ENCODE results near the gene SCNM1.
"Not testable (repeated sequence)": the region's sequence is repeated elsewhere in the genome, so short reads cannot be mapped to it uniquely, and the experiment has no call there.

The SCNM1 gene

DNA sequence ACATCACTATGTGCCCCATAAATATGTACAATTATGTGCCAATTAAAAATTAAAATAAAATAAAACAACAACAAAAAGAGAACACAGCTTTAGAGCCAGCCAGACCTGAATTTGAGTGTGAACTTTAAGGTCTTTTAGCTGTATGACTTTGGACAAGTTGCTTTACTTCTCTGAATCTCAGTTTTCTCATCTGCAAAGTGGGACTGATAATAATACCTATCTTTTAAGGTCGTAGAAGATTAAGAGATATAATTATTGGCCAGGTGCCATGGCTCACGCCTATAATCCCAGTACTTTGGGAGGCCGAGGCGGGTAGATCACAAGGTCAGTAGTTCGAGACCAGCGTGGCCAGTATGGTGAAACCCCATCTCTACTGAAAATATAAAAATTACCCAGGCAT is 27.4 kb downstream of the SCNM1 start:
- no peak for DNase-seq (ENCODE audit: low read depth in 2 of 2)

DNA sequence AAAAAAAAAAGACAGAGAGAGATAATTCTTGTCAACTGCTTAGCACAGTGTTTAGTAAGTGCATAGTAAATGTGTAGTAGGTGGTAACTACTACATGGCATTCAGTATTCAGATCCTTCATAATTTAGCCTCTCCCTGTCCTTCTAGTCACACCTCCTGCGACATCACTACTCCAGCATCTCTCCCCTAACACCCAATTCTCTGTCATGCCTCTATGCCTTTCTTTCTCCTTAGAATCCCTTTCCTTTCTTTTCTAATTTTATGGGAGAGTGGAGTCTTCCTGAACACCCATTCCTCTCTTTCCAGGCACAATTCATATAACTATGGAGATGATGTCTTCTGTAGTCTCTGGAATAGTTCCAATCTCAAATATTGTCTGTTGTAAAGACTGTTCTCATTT is 27.9 kb downstream of the SCNM1 start:
- DNase-seq (ENCODE audit: low read depth in 2 of 2), result no peak

GRCh38 chr1:151194894-151195594 is 29.1 kb downstream of the SCNM1 start:
- peak in 1 of 2 donors; percentile 21 for DNase-seq (ENCODE audit: low read depth in 2 of 2)

GRCh38 chr1:151196292-151196800 is 30.4 kb downstream of the SCNM1 start:
- peak in 1 of 2 donors; percentile 44 for DNase-seq (ENCODE audit: low read depth in 2 of 2)

GRCh38 chr1:151197863-151198253 is 31.9 kb downstream of the SCNM1 start:
- DNase-seq (ENCODE audit: low read depth in 2 of 2), result no peak

DNA sequence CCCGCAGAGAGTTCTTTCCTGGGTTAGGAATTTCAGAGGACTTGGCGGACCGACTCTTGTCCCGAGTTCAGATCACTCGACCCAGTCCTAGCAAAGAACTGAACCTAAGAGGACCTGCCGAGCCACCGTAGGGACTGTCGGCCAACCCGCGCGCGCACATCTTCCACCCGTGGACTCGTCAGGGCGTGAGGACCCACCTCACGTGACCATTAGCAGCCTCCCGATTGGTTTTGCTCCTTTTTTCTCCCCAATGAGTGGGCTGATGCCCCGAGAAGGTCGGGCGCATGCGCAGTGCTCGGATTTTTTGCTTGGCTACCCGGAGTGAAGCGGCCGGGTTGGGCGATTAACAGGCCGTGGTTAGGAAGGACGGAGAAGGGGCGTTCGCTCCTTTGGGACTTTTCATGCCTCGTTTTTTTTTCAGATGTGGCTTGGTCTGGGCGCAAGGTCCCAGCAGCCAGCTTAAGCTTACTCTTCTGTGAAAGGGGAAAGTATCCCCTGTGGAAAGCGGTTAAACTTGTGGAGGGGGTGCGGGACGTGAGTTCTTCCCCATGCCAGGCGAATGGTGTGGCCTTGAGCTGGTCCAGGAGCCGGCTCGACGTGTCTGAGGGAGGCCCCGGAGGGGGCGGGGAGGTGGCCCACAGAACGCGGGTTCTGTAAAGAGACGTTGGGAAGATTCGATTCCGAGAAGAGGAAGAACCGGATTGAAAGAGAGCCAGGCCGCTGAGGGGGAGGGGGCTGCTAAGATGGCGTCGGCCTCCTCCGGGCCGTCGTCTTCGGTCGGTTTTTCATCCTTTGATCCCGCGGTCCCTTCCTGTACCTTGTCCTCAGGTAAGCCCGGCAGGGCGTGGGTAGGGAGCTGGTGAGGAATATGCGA is 32.5 kb downstream of the SCNM1 start, which contains the start of gene PIP5K1A:
Gene PIP5K1A (plus strand): TSS at position 299 of the 874 bp plus-strand sequence. CDS start 445 bp downstream, at position 744.
- DNase-seq (ENCODE audit: low read depth in 2 of 2), result peak; percentile 99

DNA sequence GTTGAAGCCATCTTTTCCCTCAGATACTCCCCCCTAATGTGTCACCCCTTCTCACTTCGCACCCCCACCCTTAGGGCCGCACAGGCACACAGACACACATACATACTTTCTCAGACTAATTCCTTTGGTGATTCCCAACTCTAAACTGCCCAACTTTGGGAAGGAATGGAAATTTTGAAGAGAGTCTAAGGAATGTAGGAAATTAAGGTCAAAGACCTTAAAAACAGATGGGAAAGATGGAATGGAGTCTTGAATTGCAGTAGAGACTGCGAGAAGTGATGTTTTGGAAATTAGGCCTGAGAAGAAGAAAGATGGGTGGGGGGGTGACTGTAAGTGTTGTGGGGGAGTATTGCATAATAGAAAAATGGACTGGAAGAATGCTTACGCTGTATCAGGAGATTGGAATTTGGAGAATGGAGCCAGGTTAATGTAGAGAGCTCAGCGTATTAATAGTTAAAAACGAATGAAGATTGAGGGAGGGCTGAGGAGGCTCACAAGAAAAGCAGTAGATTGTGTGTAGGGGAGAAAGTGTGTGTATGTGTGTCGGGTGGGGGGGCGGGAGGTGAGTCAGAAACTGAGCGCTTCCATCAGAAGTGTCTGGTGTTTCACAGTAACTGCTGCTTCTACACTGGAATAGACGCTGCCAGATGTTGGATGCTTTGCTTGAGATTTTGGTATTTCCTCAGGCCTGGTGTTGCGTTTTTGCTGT is 34.1 kb downstream of the SCNM1 start:
- peak in 1 of 2 donors; percentile 18 for DNase-seq (ENCODE audit: low read depth in 2 of 2)

GRCh38 chr1:151205381-151205965 is 39.5 kb downstream of the SCNM1 start:
- DNase-seq (ENCODE audit: low read depth in 2 of 2), result not testable (repeated sequence)

DNA sequence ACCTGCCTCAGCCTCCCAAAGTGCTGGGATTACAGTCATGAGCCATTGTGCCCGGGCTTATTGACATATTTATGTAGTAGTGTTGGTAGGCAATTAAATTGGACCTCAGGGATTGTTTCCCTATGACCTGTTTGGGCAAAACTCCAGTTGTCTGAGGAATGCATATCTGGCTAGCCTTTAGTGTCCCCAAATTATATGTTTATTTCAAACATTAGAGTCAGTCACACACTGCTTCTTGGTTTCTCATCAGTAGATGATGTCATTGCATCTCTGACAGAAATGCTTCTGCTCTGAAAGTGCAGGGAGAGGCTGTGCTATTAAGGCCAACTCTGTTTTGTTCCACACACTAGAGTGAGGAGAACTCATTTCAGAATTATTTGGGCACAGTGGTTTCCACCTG is 44.9 kb downstream of the SCNM1 start:
- no peak for DNase-seq (ENCODE audit: low read depth in 2 of 2)

- no peak for DNase-seq (ENCODE audit: low read depth in 2 of 2)
These were observed 46.2 kb downstream of the SCNM1 start for GRCh38 chr1:151211972-151212705.

- DNase-seq (ENCODE audit: low read depth in 2 of 2), result no peak
These were observed 47.6 kb downstream of the SCNM1 start for GRCh38 chr1:151213560-151213959.

All from stimulated activated CD4-positive, alpha-beta T cell treated with anti-CD3 and anti-CD28 coated beads, Interleukin-1b, Interleukin-23, amount 100 ng/mL, for 4 hours (primary cell).